GM21528 (cell line): ENCODE results near the gene CYCS.

Experiments
- ATAC-seq: cut with Tn5 transposase; IDR thresholded peaks from one replicate; pipeline ENCODE4 v1.9.1; 2021; ENCODE audit warnings: mild to moderate bottlenecking, moderate library complexity; ENCODE audit not compliant: unreplicated experiment, low FRiP score

CYCS gene

DNA sequence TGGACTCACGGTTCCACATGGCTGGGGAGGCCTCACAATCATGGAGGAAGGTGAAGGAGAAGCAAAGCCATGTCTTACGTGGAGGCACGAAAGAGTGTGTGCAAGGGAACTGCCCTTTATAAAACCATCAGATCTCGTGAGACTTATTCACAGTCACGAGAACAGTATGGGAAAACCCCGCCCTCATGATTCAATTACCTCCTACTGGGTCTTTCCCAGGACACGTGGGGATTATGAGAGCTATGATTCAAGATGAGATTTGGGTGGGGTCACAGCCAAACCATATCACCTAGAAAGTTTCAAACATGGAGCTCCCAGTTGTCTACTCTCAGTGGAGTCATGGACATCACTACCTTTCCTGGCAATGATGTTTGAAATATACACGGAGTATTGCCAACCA is 49.6 kb downstream of the CYCS start:
- no peak for ATAC-seq

DNA sequence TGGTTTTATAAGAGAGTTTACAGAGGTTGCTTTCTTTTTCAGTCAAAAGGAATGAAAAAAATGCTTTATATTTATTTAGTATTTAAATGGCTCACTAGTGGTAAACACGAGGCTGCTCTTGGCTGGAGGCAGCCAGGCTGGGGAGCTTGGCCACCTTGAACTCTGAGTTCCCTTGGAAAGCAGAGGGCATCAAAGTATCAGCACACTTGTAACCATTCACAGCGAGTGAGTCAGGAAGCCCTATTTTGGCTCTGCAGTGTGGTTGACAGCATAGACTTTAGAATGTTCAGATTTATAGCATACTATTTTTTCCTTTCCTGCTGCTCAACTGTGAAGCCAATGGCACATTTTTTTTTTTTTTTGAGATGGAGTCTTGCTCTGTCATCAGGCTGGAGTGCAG is 51.6 kb downstream of the CYCS start:
- no peak for ATAC-seq
